GM12801 (cell line): ENCODE data around the gene ARHGAP1.

Experiments
- TF ChIP-seq, protein P1 (sequence below): IDR thresholded peaks from one replicate; pipeline ENCODE4 v1.5.1; 2011; ENCODE audit warnings: control low read depth; ENCODE audit not compliant: insufficient read length; ENCODE audit errors: extremely low read depth

ARHGAP1 gene

DNA sequence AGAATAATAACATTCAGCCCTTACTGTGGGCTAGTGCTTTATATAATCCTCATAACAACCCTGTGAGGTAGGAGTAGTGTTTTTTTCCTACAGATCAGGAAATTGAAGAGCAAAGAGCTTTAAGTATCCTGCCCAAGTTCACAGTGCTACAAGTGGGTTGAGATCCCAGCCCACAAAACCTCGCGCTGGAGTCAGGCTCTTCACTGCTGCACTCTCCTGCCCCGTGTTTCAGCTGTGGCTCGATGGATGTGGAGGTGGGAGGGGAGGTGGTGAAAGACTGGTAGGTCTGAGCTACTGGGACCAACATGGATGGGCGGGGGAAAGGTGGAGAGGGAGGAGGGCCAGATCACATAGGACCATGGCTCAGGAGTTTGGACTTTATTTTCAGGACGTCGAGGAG is 6.5 kb upstream of the ARHGAP1 start:
- TF ChIP-seq, protein P1, sequence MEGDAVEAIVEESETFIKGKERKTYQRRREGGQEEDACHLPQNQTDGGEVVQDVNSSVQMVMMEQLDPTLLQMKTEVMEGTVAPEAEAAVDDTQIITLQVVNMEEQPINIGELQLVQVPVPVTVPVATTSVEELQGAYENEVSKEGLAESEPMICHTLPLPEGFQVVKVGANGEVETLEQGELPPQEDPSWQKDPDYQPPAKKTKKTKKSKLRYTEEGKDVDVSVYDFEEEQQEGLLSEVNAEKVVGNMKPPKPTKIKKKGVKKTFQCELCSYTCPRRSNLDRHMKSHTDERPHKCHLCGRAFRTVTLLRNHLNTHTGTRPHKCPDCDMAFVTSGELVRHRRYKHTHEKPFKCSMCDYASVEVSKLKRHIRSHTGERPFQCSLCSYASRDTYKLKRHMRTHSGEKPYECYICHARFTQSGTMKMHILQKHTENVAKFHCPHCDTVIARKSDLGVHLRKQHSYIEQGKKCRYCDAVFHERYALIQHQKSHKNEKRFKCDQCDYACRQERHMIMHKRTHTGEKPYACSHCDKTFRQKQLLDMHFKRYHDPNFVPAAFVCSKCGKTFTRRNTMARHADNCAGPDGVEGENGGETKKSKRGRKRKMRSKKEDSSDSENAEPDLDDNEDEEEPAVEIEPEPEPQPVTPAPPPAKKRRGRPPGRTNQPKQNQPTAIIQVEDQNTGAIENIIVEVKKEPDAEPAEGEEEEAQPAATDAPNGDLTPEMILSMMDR, result no peak

DNA sequence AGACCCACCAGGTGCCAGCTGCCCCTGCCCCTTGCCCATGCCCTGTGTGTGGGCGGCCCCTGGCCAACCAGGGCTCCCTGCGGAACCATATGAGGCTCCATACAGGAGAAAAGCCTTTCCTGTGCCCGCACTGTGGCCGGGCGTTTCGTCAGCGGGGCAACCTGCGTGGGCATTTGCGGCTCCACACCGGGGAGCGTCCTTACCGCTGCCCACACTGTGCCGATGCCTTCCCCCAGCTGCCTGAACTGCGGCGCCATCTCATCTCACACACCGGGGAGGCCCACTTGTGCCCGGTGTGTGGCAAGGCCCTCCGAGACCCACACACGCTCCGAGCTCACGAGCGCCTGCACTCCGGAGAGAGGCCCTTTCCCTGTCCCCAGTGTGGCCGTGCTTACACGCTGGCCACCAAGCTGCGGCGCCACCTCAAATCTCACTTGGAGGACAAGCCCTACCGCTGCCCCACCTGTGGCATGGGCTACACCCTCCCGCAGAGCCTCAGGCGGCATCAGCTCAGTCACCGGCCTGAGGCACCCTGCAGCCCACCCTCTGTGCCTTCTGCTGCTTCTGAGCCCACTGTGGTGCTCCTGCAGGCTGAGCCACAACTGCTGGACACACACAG is 4.8 kb upstream of the ARHGAP1 start:
- TF ChIP-seq, protein P1, result no peak

DNA sequence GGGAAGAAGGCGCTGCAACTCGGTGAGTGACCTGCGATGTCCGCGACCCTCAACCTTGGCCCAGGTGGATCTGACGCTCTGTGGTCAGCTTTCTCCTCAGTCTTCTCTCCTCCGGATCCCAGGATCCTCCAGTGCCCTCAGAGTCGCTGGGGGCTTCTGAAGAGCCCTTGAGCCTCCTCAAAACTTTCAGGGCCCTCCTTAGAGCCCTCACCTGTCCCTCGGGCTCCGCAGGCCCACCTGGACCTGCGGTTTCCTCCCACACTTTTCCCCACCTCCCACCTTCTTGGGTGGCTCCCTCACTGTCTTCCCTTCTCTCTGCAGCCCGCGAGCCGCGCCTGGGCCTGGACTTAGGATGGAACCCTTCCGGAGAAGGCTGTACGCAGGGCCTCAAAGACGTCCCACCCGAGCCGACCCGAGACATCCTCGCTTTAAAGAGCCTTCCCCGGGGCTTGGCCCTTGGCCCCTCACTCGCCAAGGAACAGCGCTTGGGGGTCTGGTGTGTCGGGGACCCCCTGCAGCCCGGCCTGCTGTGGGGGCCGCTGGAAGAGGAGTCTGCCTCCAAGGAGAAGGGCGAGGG is 747 bp upstream of the ARHGAP1 start:
- TF ChIP-seq, protein P1, result no peak

DNA sequence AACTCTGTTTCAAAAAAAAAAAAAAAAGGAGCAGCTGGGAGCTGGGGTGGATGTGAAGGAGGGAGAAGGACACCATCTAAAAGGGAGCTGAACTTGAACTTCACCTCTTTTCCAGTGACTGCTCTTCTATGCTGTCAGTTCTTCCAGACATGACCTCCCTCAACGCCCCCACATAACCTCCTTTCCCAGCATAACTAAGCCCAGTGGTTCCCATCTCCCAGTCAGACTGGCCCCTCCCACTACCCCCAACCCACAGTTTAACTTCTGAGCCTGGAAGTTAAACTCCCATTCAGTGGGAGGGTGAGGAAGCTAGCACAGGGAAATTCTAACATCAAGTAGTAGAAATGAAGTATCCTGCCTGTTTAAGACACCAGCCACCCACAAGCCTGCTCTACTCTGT is 1.8 kb downstream of the ARHGAP1 start:
- TF ChIP-seq, protein P1, result no peak

DNA sequence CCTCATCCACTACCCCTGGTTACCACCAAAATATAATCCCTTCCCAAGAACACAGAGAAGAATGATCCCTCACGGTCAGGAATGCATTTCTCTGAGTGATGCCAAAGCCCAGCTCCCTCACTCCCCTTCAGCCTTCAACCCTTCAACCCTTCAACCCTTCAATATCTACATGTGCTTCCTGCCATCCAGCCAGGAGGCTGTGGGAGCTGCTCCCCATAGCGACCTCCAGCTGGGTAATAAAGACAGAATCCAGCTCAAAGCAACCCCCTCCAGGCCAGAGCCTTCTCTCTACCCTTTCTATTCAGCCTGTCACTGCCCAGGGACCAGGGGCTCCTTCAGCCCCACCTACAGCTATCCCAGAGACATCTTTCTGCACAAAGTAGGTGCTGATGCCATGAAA is 2.7 kb downstream of the ARHGAP1 start:
- TF ChIP-seq, protein P1, result no peak

DNA sequence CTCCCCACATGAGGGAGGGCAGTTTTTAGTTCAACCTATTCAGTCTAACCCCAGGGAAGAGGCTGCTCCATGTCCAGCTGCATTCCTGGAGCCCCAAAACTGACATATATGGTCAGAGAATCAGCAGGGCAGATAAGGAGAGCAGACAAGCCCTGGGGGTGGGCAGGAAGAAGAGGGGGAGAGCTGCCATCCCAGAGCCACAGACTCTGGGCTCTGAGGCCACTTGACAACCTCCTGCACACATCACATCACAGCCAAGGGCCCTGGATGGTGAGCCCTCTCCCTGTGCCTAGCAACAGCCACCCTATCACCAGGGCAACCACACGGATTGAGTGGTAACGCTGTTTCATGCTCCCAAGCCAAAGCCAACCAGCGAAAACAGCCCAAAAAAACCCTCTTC is 3.1 kb downstream of the ARHGAP1 start:
- TF ChIP-seq, protein P1, result no peak

DNA sequence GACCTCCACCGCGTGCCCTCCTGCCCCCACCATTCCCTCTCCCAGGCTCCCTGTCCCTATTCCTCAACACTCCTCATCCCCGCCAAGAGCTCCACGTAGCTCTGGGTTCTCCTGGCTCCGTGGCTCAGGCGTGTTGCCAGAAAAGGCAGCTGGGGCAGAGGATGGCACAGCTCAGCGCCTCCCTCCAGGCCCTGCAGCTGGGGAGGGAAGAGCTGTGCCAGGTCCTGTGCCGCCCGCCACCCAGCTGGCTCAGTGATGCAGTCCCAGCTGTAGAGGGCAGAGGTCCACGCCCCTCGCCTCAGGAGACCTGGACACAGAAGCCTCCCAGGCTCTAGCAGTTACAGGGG is 4.2 kb downstream of the ARHGAP1 start:
- TF ChIP-seq, protein P1, result no peak
